OCI-LY1 (cell line): ENCODE results near the gene PPIE.

Experiments used
- EZH2 ChIP-seq: fragments of 200-600 bp; sonication (generic), shearing (Covaris generic); IDR thresholded peaks from 2 replicates; pipeline ENCODE4 v1.8.0; 2017; ENCODE audit warnings: borderline replicate concordance, mixed run types, mild to moderate bottlenecking, antibody characterized with exemption, low read length, moderate library complexity, mixed read lengths
- TF ChIP-seq, protein P1 (sequence below): fragments of 200-600 bp; sonication (generic), shearing (Covaris generic); IDR thresholded peaks from 2 replicates; pipeline ENCODE4 v1.5.1; 2017; ENCODE audit warnings: mild to moderate bottlenecking, antibody characterized with exemption, low read length, moderate library complexity, mixed read lengths

- TF ChIP-seq, protein P1, sequence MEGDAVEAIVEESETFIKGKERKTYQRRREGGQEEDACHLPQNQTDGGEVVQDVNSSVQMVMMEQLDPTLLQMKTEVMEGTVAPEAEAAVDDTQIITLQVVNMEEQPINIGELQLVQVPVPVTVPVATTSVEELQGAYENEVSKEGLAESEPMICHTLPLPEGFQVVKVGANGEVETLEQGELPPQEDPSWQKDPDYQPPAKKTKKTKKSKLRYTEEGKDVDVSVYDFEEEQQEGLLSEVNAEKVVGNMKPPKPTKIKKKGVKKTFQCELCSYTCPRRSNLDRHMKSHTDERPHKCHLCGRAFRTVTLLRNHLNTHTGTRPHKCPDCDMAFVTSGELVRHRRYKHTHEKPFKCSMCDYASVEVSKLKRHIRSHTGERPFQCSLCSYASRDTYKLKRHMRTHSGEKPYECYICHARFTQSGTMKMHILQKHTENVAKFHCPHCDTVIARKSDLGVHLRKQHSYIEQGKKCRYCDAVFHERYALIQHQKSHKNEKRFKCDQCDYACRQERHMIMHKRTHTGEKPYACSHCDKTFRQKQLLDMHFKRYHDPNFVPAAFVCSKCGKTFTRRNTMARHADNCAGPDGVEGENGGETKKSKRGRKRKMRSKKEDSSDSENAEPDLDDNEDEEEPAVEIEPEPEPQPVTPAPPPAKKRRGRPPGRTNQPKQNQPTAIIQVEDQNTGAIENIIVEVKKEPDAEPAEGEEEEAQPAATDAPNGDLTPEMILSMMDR: no peak
- TF ChIP-seq EZH2: no peak
Measured at GRCh38 chr1:39761016-39761415, 22.3 kb downstream of the PPIE start.
